ENCODE results near the gene ZKSCAN2.

- TF ChIP-seq EP300 (IDR thresholded peaks at IDR 0.05; ENCODE audit: low read depth) (no peak), POLR2A (IDR thresholded peaks at IDR 0.05) (no peak), POLR2AphosphoS5 (IDR thresholded peaks at IDR 0.05) (no peak)
- TF ChIP-seq, protein P1, sequence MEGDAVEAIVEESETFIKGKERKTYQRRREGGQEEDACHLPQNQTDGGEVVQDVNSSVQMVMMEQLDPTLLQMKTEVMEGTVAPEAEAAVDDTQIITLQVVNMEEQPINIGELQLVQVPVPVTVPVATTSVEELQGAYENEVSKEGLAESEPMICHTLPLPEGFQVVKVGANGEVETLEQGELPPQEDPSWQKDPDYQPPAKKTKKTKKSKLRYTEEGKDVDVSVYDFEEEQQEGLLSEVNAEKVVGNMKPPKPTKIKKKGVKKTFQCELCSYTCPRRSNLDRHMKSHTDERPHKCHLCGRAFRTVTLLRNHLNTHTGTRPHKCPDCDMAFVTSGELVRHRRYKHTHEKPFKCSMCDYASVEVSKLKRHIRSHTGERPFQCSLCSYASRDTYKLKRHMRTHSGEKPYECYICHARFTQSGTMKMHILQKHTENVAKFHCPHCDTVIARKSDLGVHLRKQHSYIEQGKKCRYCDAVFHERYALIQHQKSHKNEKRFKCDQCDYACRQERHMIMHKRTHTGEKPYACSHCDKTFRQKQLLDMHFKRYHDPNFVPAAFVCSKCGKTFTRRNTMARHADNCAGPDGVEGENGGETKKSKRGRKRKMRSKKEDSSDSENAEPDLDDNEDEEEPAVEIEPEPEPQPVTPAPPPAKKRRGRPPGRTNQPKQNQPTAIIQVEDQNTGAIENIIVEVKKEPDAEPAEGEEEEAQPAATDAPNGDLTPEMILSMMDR (IDR thresholded peaks at IDR 0.05): no peak
Observed at GRCh38 chr16:25213709-25214397, 43.8 kb downstream of the ZKSCAN2 start.
